ENCODE measurements around the gene RAB6D. TPM values are rescaled to one million over a fixed set of nuclear protein-coding genes. Genes with fewer than 3 reads are reported as not detected.

The RAB6D gene
- total RNA-seq, 1 experiment from 2014 or later: 0.17 TPM

DNA sequence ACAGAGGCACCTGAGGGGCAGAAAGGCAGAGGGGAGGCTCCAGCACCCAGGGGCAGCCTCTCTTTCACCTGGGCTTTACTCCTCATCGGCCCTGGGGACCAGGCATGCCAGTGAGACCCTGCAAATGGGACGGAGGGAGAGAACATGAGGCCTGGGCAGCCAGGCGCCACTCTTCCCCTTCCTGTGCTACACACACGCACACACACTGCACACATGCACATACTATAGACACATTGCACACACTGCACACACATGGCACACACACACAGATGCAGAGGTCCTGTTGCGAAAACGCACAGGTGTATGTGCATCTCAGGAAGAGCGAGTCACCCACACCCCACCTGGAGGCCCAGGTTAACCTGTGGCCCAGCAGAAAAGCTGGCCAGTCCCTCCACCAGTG is 3.4 kb upstream of the RAB6D start:
- no TSS peak for BruUV-seq (replicated peaks)

More for the DNA sequence above, 3.4 kb upstream of the RAB6D start:
- intact Hi-C loops (cut with micrococcal nuclease): no loop called here
- POLR2A ChIA-PET: no interaction called here
- no peak for ATAC-seq
- Histone ChIP-seq H3K4me2 (ENCODE audit: low read length) (no peak overlapping the region), H3K36me3 (ENCODE audit: control insufficient read depth in 1 of 2, insufficient read depth in 2 of 2, low read length in 2 of 2) (no peaks in the 10 kb centered on the region), H3K4me1 (ENCODE audit: control insufficient read depth in 1 of 2, insufficient read depth in 2 of 2, low read length in 2 of 2) (no peaks in the 10 kb centered on the region), H3K9me3 (ENCODE audit: control insufficient read depth in 1 of 2, insufficient read depth in 1 of 2, low read depth in 1 of 2, low read length in 2 of 2) (no peaks in the 10 kb centered on the region), H3K9me2 (ENCODE audit: insufficient read depth) (no peaks in the 10 kb centered on the region), H3K9ac (ENCODE audit: low read length) (no peak overlapping the region), H3K79me2 (ENCODE audit: insufficient read depth, low read length) (no peaks in the 10 kb centered on the region), H3K4me3 (replicated peaks in 1 of 2; ENCODE audit: low read depth in 1 of 2, low read length in 2 of 2) (no peak overlapping the region), H2AFZ (ENCODE audit: low read depth, low read length, poor library complexity, severe bottlenecking) (no peak overlapping the region), H3K27me3 (ENCODE audit: insufficient read depth, low read length) (0 out of 2 replicates have a peak, but pooled peaks cover 5% of the 10 kb centered on the region), H4K20me1 (ENCODE audit: insufficient read depth) (no peaks in the 10 kb centered on the region), H3K27ac (ENCODE audit: low read depth, low read length) (no peak overlapping the region)
- no peak for DNase-seq (ENCODE audit: low read depth, low spot score)
- CTCF ChIA-PET: no interaction called here
- TF ChIP-seq TCF7L2 (IDR thresholded peaks at IDR 0.05; ENCODE audit: borderline replicate concordance, extremely low read depth, insufficient read depth, insufficient read length) (no peak), POLR2AphosphoS5 (IDR thresholded peaks at IDR 0.05; ENCODE audit: low read depth, low read length) (no peak), CEBPB (IDR thresholded peaks at IDR 0.05; ENCODE audit: low read depth) (no peak), ZNF274 (IDR thresholded peaks at IDR 0.05; ENCODE audit: low read depth, low read length) (no peak), CBX3 (IDR thresholded peaks at IDR 0.05; ENCODE audit: low read depth) (no peak), REST (IDR thresholded peaks at IDR 0.05; ENCODE audit: low read depth) (no peak), EZH2 (IDR thresholded peaks at IDR 0.05) (no peak), SP1 (IDR thresholded peaks at IDR 0.05; ENCODE audit: low read depth) (no peak), EZH2phosphoT487 (IDR thresholded peaks at IDR 0.05; ENCODE audit: borderline replicate concordance) (no peak), ATF3 (IDR thresholded peaks at IDR 0.05) (no peak), JUND (IDR thresholded peaks at IDR 0.05) (no peak), ZBTB33 (IDR thresholded peaks at IDR 0.05; ENCODE audit: extremely low read depth, insufficient replicate concordance, low read length) (no peak), SRF (IDR thresholded peaks at IDR 0.05; ENCODE audit: low read depth) (no peak), ELF1 (IDR thresholded peaks at IDR 0.05; ENCODE audit: borderline replicate concordance, low read depth) (no peak), EGR1 (IDR thresholded peaks at IDR 0.05; ENCODE audit: low read depth) (no peak), CTCF (IDR thresholded peaks at IDR 0.05 in 2 of 3, conservative IDR thresholded peaks at IDR 0.05 in 1 of 3; ENCODE audit: borderline replicate concordance in 1 of 3, insufficient read depth in 1 of 3, low read depth in 2 of 3, low read length in 2 of 3) (no peak), SIN3A (IDR thresholded peaks at IDR 0.05; ENCODE audit: low read depth) (no peak), RAD21 (IDR thresholded peaks at IDR 0.05; ENCODE audit: low read depth) (no peak), ZFX (IDR thresholded peaks at IDR 0.05) (no peak)
- RAD21 ChIA-PET (ENCODE audit: low non-redundant PET in 1 of 2, low total read pairs in 2 of 2, uncharacterized antibody in 2 of 2, unreplicated experiment in 2 of 2): no interaction called here
